ENCODE measurements around the gene RANBP10. TPM values are rescaled to one million over a fixed set of nuclear protein-coding genes. Genes with fewer than 3 reads are reported as not detected.

RANBP10 gene
- total and polyA plus RNA-seq, 2 donors (not counting 3 experiments of a cell fraction or from before 2014, with no cell fraction given): 25.6 to 28.8 TPM

GRCh38 chr16:67783353-67783725 is 23.0 kb downstream of the RANBP10 start:
- Histone ChIP-seq H3K9me1 (replicated peaks; ENCODE audit: control insufficient read depth, extremely low read depth, insufficient read depth, low read length) (no peaks in the 10 kb centered on the region), H3K4me1 (ENCODE audit: control insufficient read depth, extremely low read depth, insufficient read depth, low read length) (no peaks in the 10 kb centered on the region), H3K9me3 (replicated peaks; ENCODE audit: control insufficient read depth, insufficient read depth, low read length) (no peaks in the 10 kb centered on the region), H3K9ac (replicated peaks; ENCODE audit: extremely low read depth, insufficient read depth, low read length) (no peak overlapping the region), H3K27me3 (ENCODE audit: control insufficient read depth in 2 of 2, insufficient read depth in 2 of 2, low read length in 2 of 2) (no peaks in the 10 kb centered on the region), H3K4me3 (replicated peaks in 1 of 3; ENCODE audit: insufficient read depth in 1 of 3, low read depth in 1 of 3, low read length in 3 of 3) (no peak overlapping the region), H3K79me2 (ENCODE audit: control insufficient read depth, insufficient read depth, low read length) (peaks cover 13% of the 10 kb centered on the region), H3K27ac (ENCODE audit: insufficient read depth, low read depth, low read length) (no peak overlapping the region), H3K36me3 (ENCODE audit: control insufficient read depth in 2 of 2, extremely low read depth in 1 of 2, insufficient read depth in 2 of 2, low read length in 2 of 2) (peaks cover 0 to 3% of the 10 kb centered on the region in 2 experiments), H2AFZ (ENCODE audit: low read depth, low read length) (no peak overlapping the region), H4K20me1 (replicated peaks; ENCODE audit: control insufficient read depth, extremely low read depth, insufficient read depth, low read length) (no peaks in the 10 kb centered on the region), H3K4me2 (ENCODE audit: insufficient read depth, low read length) (no peak overlapping the region)
- FAIRE-seq (no peak), DNase-seq (ENCODE audit: low read depth, low spot score) (no peak)
- ChIA-PET CTCF (interaction anchor here (0.7 kb wide), 1 partner anchor 8 kb away, joined by 3 read pairs; no protein-coding TSS in a partner anchor), POLR2A (no interaction called here)
- dilution Hi-C loops (cut with MboI; ENCODE audit: extremely low pct_ligation_motif_present, low sequenced_read_pairs) (no loop called here), intact Hi-C loops (cut with micrococcal nuclease) (no loop called here)
- no peak for TF ChIP-seq MAX (IDR thresholded peaks at IDR 0.05; ENCODE audit: insufficient read depth, insufficient read length)
- no peak for TF ChIP-seq FOS (IDR thresholded peaks at IDR 0.05; ENCODE audit: borderline replicate concordance, insufficient read depth, low read length)
- TF ChIP-seq EZH2 (IDR thresholded peaks at IDR 0.05; ENCODE audit: borderline replicate concordance, low read depth, low read length, severe bottlenecking): no peak
- TF ChIP-seq POLR2A (IDR thresholded peaks at IDR 0.05; ENCODE audit: low read depth, low read length): no peak
- TF ChIP-seq JUN (IDR thresholded peaks at IDR 0.05; ENCODE audit: borderline replicate concordance, insufficient read depth, insufficient read length, low read depth): no peak
- no peak for TF ChIP-seq CTCF (IDR thresholded peaks at IDR 0.05; ENCODE audit: extremely low read depth in 1 of 2, insufficient read depth in 1 of 2, low read depth in 1 of 2, low read length in 2 of 2)
- no peak for TF ChIP-seq POLR2AphosphoS5 (IDR thresholded peaks at IDR 0.05; ENCODE audit: insufficient read depth, low read depth, low read length)
- TF ChIP-seq MYC (IDR thresholded peaks at IDR 0.05; ENCODE audit: low read depth, low read length): no peak
- no peak for TF ChIP-seq GATA2 (IDR thresholded peaks at IDR 0.05; ENCODE audit: insufficient read depth, insufficient read length, low read depth, low read length)
- BruUV-seq (replicated peaks): no TSS peak

Measured in endothelial cell of umbilical vein (primary cell).